Measurements from ENCODE around the gene DHRS2. TPM values are rescaled to one million over a fixed set of nuclear protein-coding genes. Genes with fewer than 3 reads are reported as not detected.
"Not testable (repeated sequence)": the region's sequence is repeated elsewhere in the genome, so short reads cannot be mapped to it uniquely, and the experiment has no call there.

Gene DHRS2
- polyA plus RNA-seq, 2 of the 4 experiments (the other 2 are of a cell fraction), result 2.3 to 10.7 TPM

GRCh38 chr14:23632461-23633159 lies 3.6 kb upstream of the DHRS2 start:
- CTCF ChIA-PET, result interaction anchor here (0.5 to 8.4 kb wide), 59 partner anchors 8 to 425 kb away, joined by 3 to 88 read pairs (median 5); no protein-coding TSS in a partner anchor
- Histone ChIP-seq H3K9me3 (0 out of 3 replicates have a peak, but pooled peaks cover 2% of the 10 kb centered on the region), H3K4me2 (no peak overlapping the region), H3K4me3 (no peak overlapping the region), H3K27ac (no peak overlapping the region), H3K4me1 (no peaks in the 10 kb centered on the region)
- DNase-seq (ENCODE audit: low read depth in 1 of 2, low spot score in 1 of 2), result no peak
- peak; percentile 41 to 49 for ATAC-seq
- 41% methylated on average over 4 of the region's 4 CpGs for WGBS (ENCODE audit: missing lambda C conversion rate)
- no peak for FAIRE-seq
- TF ChIP-seq CEBPB (IDR thresholded peaks at IDR 0.05) (no peak), RFX5 (IDR thresholded peaks at IDR 0.05) (no peak), HES2 (IDR thresholded peaks at IDR 0.05) (no peak), KDM1A (IDR thresholded peaks at IDR 0.05; ENCODE audit: low read depth) (no peak), SREBF2 (IDR thresholded peaks at IDR 0.05) (no peak), HOXA7 (CRISPR knock-in tag; IDR thresholded peaks at IDR 0.05) (no peak)
- POLR2A ChIA-PET, result no interaction called here

GRCh38 chr14:23633160-23633701 lies 2.9 kb upstream of the DHRS2 start:
- ATAC-seq, result peak; percentile 82 to 85
- Histone ChIP-seq H3K4me3 (no peak overlapping the region), H3K4me1 (no peaks in the 10 kb centered on the region), H3K27ac (no peak overlapping the region), H3K4me2 (no peak overlapping the region), H3K9me3 (0 out of 3 replicates have a peak, but pooled peaks cover 2% of the 10 kb centered on the region)
- ChIA-PET POLR2A (no interaction called here), CTCF (interaction anchor here (0.7 to 8.4 kb wide), 21 partner anchors 8 to 300 kb away, joined by 3 to 88 read pairs (median 9); no protein-coding TSS in a partner anchor)
- WGBS (ENCODE audit: missing lambda C conversion rate), result 45% methylated on average over 4 of the region's 4 CpGs
- TF ChIP-seq POLR2AphosphoS2 (conservative IDR thresholded peaks at IDR 0.05; ENCODE audit: low read length) (no peak), HMGXB4 (CRISPR knock-in tag; IDR thresholded peaks at IDR 0.05; ENCODE audit: borderline replicate concordance) (no peak), HDAC2 (IDR thresholded peaks at IDR 0.05) (no peak), EHF (CRISPR knock-in tag; IDR thresholded peaks at IDR 0.05) (no peak), SREBF2 (IDR thresholded peaks at IDR 0.05) (no peak), HOXB5 (CRISPR knock-in tag; IDR thresholded peaks at IDR 0.05) (no peak), HOXB13 (CRISPR knock-in tag; IDR thresholded peaks at IDR 0.05; ENCODE audit: low read depth) (no peak), KDM5A (IDR thresholded peaks at IDR 0.05) (no peak), TP53 (CRISPR knock-in tag; IDR thresholded peaks at IDR 0.05) (no peak), NPAS2 (CRISPR knock-in tag; IDR thresholded peaks at IDR 0.05; ENCODE audit: borderline replicate concordance) (no peak), BCL3 (IDR thresholded peaks at IDR 0.05) (no peak), RAD21 (conservative IDR thresholded peaks at IDR 0.05 in 1 of 2, IDR thresholded peaks at IDR 0.05 in 1 of 2) (no peak), CBX8 (IDR thresholded peaks at IDR 0.05) (no peak), POLR2A (IDR thresholded peaks at IDR 0.05; ENCODE audit: low read length) (no peak), MAFK (IDR thresholded peaks at IDR 0.05; ENCODE audit: partially characterized antibody) (no peak), HEYL (CRISPR knock-in tag; IDR thresholded peaks at IDR 0.05) (no peak)
- no peak for FAIRE-seq
- DNase-seq (ENCODE audit: low read depth in 1 of 2, low spot score in 1 of 2), result peak in 1 of 2 experiments; percentile 18

GRCh38 chr14:23634698-23635412 lies 1.3 kb upstream of the DHRS2 start:
- H3K27ac ChIP-seq; FAIRE-seq; POLR2A ChIA-PET; H3K4me2 ChIP-seq; H3K4me3 ChIP-seq; DNase-seq (ENCODE audit: low read depth in 1 of 2, low spot score in 1 of 2); ATAC-seq; H3K9me3 ChIP-seq; H3K4me1 ChIP-seq: not testable (repeated sequence)
- CTCF ChIA-PET, result interaction anchor here (2.1 to 8.4 kb wide), 3 partner anchors 14 to 277 kb away, joined by 6 to 88 read pairs (median 71); no protein-coding TSS in a partner anchor
- WGBS (ENCODE audit: missing lambda C conversion rate), result 21% methylated on average over 5 of the region's 5 CpGs

- H3K9me3 ChIP-seq; H3K27ac ChIP-seq; H3K4me1 ChIP-seq; ATAC-seq; FAIRE-seq; DNase-seq (ENCODE audit: low read depth in 1 of 2, low spot score in 1 of 2); H3K4me2 ChIP-seq; H3K4me3 ChIP-seq; POLR2A ChIA-PET: not testable (repeated sequence)
- CTCF ChIA-PET, result interaction anchor here (0.9 to 8.4 kb wide), 2 partner anchors 92 to 274 kb away, joined by 3 to 88 read pairs; no protein-coding TSS in a partner anchor
- 68% methylated on average over 4 of the region's 4 CpGs for WGBS (ENCODE audit: missing lambda C conversion rate)
These were observed 1.1 kb downstream of the DHRS2 start for GRCh38 chr14:23637312-23637654.

- DNase-seq (ENCODE audit: low read depth in 1 of 2, low spot score in 1 of 2); H3K9me3 ChIP-seq; H3K4me1 ChIP-seq; H3K4me2 ChIP-seq; POLR2A ChIA-PET; FAIRE-seq; H3K4me3 ChIP-seq; ATAC-seq; H3K27ac ChIP-seq: not testable (repeated sequence)
- CTCF ChIA-PET, result interaction anchor here (0.7 to 8.4 kb wide), 5 partner anchors 30 to 274 kb away, joined by 3 to 88 read pairs (median 3); no protein-coding TSS in a partner anchor
- WGBS (ENCODE audit: missing lambda C conversion rate), result 72% methylated on average over 17 of the region's 17 CpGs
These were observed 1.7 kb downstream of the DHRS2 start for GRCh38 chr14:23637655-23638413.
